ENCODE measurements around the gene CDK5. TPM values are rescaled to one million over a fixed set of nuclear protein-coding genes. Genes with fewer than 3 reads are reported as not detected.
A peak's percentile ranks its signal among the peaks of the same experiment; 100 is the strongest.

Gene CDK5
- total and polyA plus RNA-seq, 9 of the 15 experiments (the other 6 are each of a cell fraction or from before 2014, with no cell fraction given), result 3.2 to 38.0 (median 27.5) TPM

DNA sequence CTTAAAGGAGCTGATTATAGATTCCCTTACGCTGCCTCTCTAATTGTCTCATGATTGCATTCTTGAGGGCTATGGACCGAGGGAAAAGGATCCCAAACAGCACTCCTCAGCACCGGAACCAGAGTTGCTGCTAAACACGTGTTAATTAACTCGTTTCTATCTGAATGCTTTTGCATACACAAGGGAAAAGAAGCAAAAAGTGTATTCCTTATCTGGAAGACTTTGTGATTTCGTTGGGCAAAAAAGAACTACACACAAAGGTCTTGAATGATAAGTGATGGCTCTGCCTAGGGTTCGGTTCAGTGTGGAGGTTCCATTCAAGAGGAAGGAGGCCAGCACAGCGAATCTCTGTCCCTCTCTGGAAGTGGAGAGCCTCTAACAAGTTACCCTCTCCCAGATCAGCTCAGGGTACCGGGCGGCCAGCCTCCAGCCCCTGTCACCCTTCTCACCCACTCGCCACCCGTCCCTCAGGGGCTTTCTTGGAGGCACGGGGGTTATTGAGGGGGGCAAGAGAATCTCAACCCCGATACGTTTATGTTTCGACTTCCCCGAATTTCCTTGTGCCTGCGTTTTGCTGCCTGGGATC lies 1.2 kb upstream of the CDK5 start (continued):
- TF ChIP-seq CTBP1 (IDR thresholded peaks at IDR 0.05; ENCODE audit: borderline replicate concordance), result no peak
- no peak for TF ChIP-seq ZKSCAN8 (CRISPR knock-in tag; IDR thresholded peaks at IDR 0.05)
- TF ChIP-seq NR3C1 (CRISPR knock-in tag; IDR thresholded peaks at IDR 0.05), result no peak
- no peak for TF ChIP-seq GTF2F1 (IDR thresholded peaks at IDR 0.05; ENCODE audit: low read depth, low read length)
- TF ChIP-seq NR4A1 (CRISPR knock-in tag; IDR thresholded peaks at IDR 0.05), result peak; percentile 58; the same call in 1 of the 2 replicates
- TF ChIP-seq NR4A1 (tag; IDR thresholded peaks at IDR 0.05), result no peak
- TF ChIP-seq, protein P1, sequence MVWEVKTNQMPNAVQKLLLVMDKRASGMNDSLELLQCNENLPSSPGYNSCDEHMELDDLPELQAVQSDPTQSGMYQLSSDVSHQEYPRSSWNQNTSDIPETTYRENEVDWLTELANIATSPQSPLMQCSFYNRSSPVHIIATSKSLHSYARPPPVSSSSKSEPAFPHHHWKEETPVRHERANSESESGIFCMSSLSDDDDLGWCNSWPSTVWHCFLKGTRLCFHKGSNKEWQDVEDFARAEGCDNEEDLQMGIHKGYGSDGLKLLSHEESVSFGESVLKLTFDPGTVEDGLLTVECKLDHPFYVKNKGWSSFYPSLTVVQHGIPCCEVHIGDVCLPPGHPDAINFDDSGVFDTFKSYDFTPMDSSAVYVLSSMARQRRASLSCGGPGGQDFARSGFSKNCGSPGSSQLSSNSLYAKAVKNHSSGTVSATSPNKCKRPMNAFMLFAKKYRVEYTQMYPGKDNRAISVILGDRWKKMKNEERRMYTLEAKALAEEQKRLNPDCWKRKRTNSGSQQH (CRISPR knock-in tag; IDR thresholded peaks at IDR 0.05), result peak; percentile 76; the same call in 1 of the 2 replicates
- TF ChIP-seq, protein P2, sequence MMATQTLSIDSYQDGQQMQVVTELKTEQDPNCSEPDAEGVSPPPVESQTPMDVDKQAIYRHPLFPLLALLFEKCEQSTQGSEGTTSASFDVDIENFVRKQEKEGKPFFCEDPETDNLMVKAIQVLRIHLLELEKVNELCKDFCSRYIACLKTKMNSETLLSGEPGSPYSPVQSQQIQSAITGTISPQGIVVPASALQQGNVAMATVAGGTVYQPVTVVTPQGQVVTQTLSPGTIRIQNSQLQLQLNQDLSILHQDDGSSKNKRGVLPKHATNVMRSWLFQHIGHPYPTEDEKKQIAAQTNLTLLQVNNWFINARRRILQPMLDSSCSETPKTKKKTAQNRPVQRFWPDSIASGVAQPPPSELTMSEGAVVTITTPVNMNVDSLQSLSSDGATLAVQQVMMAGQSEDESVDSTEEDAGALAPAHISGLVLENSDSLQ (IDR thresholded peaks at IDR 0.05), result no peak
- TF ChIP-seq MYC (IDR thresholded peaks at IDR 0.05; ENCODE audit: low read depth, low read length), result peak; percentile 42; the same call in 1 of the 2 replicates
- peak; percentile 49; the same call in 1 of the 2 replicates for TF ChIP-seq MYC (CRISPR knock-in tag; IDR thresholded peaks at IDR 0.05; ENCODE audit: borderline replicate concordance, low read depth)
- no peak for TF ChIP-seq KLF13 (tag; IDR thresholded peaks at IDR 0.05; ENCODE audit: borderline replicate concordance, low read depth)
- 0 out of 2 replicates have a peak, but pooled peaks have one; percentile 5 for TF ChIP-seq ERF (CRISPR knock-in tag; IDR thresholded peaks at IDR 0.05)
- no peak for TF ChIP-seq ARNT (IDR thresholded peaks at IDR 0.05)
- TF ChIP-seq ZNF780A (CRISPR knock-in tag; IDR thresholded peaks at IDR 0.05), result peak; percentile 46; the same call in 1 of the 2 replicates
- TF ChIP-seq, protein P3, sequence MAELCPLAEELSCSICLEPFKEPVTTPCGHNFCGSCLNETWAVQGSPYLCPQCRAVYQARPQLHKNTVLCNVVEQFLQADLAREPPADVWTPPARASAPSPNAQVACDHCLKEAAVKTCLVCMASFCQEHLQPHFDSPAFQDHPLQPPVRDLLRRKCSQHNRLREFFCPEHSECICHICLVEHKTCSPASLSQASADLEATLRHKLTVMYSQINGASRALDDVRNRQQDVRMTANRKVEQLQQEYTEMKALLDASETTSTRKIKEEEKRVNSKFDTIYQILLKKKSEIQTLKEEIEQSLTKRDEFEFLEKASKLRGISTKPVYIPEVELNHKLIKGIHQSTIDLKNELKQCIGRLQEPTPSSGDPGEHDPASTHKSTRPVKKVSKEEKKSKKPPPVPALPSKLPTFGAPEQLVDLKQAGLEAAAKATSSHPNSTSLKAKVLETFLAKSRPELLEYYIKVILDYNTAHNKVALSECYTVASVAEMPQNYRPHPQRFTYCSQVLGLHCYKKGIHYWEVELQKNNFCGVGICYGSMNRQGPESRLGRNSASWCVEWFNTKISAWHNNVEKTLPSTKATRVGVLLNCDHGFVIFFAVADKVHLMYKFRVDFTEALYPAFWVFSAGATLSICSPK (IDR thresholded peaks at IDR 0.05; ENCODE audit: borderline replicate concordance), result 0 out of 2 replicates have a peak, but pooled peaks have one; percentile 27
- 0 out of 2 replicates have a peak, but pooled peaks have one; percentile 22 for TF ChIP-seq GTF2E2 (tag; IDR thresholded peaks at IDR 0.05)
- TF ChIP-seq ETV1 (tag; conservative IDR thresholded peaks at IDR 0.05; ENCODE audit: low read depth), result peak; percentile 58
- peak; percentile 60; the same call in 1 of the 2 replicates for TF ChIP-seq HMG20B (CRISPR knock-in tag; IDR thresholded peaks at IDR 0.05)
- no peak for TF ChIP-seq NCOR1 (IDR thresholded peaks at IDR 0.05)
- TF ChIP-seq, protein P4, sequence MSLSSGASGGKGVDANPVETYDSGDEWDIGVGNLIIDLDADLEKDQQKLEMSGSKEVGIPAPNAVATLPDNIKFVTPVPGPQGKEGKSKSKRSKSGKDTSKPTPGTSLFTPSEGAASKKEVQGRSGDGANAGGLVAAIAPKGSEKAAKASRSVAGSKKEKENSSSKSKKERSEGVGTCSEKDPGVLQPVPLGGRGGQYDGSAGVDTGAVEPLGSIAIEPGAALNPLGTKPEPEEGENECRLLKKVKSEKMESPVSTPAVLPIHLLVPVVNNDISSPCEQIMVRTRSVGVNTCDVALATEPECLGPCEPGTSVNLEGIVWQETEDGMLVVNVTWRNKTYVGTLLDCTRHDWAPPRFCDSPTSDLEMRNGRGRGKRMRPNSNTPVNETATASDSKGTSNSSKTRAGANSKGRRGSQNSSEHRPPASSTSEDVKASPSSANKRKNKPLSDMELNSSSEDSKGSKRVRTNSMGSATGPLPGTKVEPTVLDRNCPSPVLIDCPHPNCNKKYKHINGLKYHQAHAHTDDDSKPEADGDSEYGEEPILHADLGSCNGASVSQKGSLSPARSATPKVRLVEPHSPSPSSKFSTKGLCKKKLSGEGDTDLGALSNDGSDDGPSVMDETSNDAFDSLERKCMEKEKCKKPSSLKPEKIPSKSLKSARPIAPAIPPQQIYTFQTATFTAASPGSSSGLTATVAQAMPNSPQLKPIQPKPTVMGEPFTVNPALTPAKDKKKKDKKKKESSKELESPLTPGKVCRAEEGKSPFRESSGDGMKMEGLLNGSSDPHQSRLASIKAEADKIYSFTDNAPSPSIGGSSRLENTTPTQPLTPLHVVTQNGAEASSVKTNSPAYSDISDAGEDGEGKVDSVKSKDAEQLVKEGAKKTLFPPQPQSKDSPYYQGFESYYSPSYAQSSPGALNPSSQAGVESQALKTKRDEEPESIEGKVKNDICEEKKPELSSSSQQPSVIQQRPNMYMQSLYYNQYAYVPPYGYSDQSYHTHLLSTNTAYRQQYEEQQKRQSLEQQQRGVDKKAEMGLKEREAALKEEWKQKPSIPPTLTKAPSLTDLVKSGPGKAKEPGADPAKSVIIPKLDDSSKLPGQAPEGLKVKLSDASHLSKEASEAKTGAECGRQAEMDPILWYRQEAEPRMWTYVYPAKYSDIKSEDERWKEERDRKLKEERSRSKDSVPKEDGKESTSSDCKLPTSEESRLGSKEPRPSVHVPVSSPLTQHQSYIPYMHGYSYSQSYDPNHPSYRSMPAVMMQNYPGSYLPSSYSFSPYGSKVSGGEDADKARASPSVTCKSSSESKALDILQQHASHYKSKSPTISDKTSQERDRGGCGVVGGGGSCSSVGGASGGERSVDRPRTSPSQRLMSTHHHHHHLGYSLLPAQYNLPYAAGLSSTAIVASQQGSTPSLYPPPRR (CRISPR knock-in tag; IDR thresholded peaks at IDR 0.05; ENCODE audit: borderline replicate concordance), result no peak

Data from K562 (cell line).